ENCODE measurements around the gene TNS4. TPM values are rescaled to one million over a fixed set of nuclear protein-coding genes. Genes with fewer than 3 reads are reported as not detected.
A peak's percentile ranks its signal among the peaks of the same experiment; 100 is the strongest.

TNS4 gene
- polyA plus RNA-seq, 2 of the 4 experiments (the other 2 are of a cell fraction), result 24.2 to 73.5 TPM

- TF ChIP-seq CHD2 (IDR thresholded peaks at IDR 0.05; ENCODE audit: low read length, partially characterized antibody) (no peak), HOXA7 (CRISPR knock-in tag; IDR thresholded peaks at IDR 0.05) (peak; percentile 37), MAZ (IDR thresholded peaks at IDR 0.05; ENCODE audit: borderline replicate concordance, low read depth, low read length) (no peak), FOSB (CRISPR knock-in tag; IDR thresholded peaks at IDR 0.05) (no peak), HOXB5 (CRISPR knock-in tag; IDR thresholded peaks at IDR 0.05) (peak; percentile 44), TP53 (CRISPR knock-in tag; IDR thresholded peaks at IDR 0.05) (peak; percentile 69; the same call in 1 of the 2 replicates), NPAS2 (CRISPR knock-in tag; IDR thresholded peaks at IDR 0.05; ENCODE audit: borderline replicate concordance) (no peak), EP300 (IDR thresholded peaks at IDR 0.05) (no peak)
These were observed 27.7 kb downstream of the TNS4 start (continued) for GRCh38 chr17:40473573-40474365.

GRCh38 chr17:40472733-40473452, 28.5 kb downstream of the TNS4 start:
- CTCF ChIA-PET, result interaction anchor here (1.1 to 37.5 kb wide), 12 partner anchors 11 to 110 kb away, joined by 3 to 822 read pairs (median 6); partner anchors contain the start of gene IGFBP4
- POLR2A ChIA-PET, result interaction anchor here (0.8 to 12.0 kb wide), 12 partner anchors 8 to 87 kb away, joined by 3 to 177 read pairs (median 8); no protein-coding TSS in a partner anchor
- 76% methylated on average over 3 of the region's 3 CpGs for WGBS (ENCODE audit: missing lambda C conversion rate)
- TF ChIP-seq USF2 (IDR thresholded peaks at IDR 0.05) (0 out of 2 replicates have a peak, but pooled peaks have one; percentile 0), FOSL2 (IDR thresholded peaks at IDR 0.05) (no peak), FOSL2 (CRISPR knock-in tag; IDR thresholded peaks at IDR 0.05) (peak; percentile 1; the same call in 1 of the 2 replicates), ELK1 (IDR thresholded peaks at IDR 0.05; ENCODE audit: low read depth, low read length) (no peak), FOSB (CRISPR knock-in tag; IDR thresholded peaks at IDR 0.05) (peak; percentile 60; the same call in 1 of the 2 replicates), ZFP36 (IDR thresholded peaks at IDR 0.05; ENCODE audit: borderline replicate concordance, partially characterized antibody) (peak; percentile 3), E2F6 (IDR thresholded peaks at IDR 0.05; ENCODE audit: borderline replicate concordance, low read depth) (no peak), NPAS2 (CRISPR knock-in tag; IDR thresholded peaks at IDR 0.05; ENCODE audit: borderline replicate concordance) (no peak), KDM1A (IDR thresholded peaks at IDR 0.05; ENCODE audit: low read depth) (no peak), CBX8 (IDR thresholded peaks at IDR 0.05) (no peak), ZNF302 (CRISPR knock-in tag; IDR thresholded peaks at IDR 0.05) (no peak), MAX (IDR thresholded peaks at IDR 0.05) (peak; percentile 19; the same call in 1 of the 2 replicates), ATOH8 (CRISPR knock-in tag; IDR thresholded peaks at IDR 0.05; ENCODE audit: low read depth) (peak; percentile 11; the same call in 1 of the 2 replicates), TFCP2L1 (CRISPR knock-in tag; IDR thresholded peaks at IDR 0.05) (peak; percentile 95), CHD2 (IDR thresholded peaks at IDR 0.05; ENCODE audit: low read length, partially characterized antibody) (peak; percentile 46), BCL3 (IDR thresholded peaks at IDR 0.05) (0 out of 3 replicates have a peak, but pooled peaks have one; percentile 20), ESRRA (IDR thresholded peaks at IDR 0.05; ENCODE audit: borderline replicate concordance, low read length) (0 out of 2 replicates have a peak, but pooled peaks have one; percentile 4), PBX3 (IDR thresholded peaks at IDR 0.05) (peak; percentile 65; the same call in 1 of the 2 replicates), JUN (IDR thresholded peaks at IDR 0.05) (peak in 1 of 2 experiments; percentile 12; a peak in 3 of 5 replicates), POLR2AphosphoS2 (conservative IDR thresholded peaks at IDR 0.05; ENCODE audit: low read length) (peak; percentile 85), NFE2L2 (conservative IDR thresholded peaks at IDR 0.05; ENCODE audit: low read length) (no peak), HDAC2 (IDR thresholded peaks at IDR 0.05) (no peak), HOXA7 (CRISPR knock-in tag; IDR thresholded peaks at IDR 0.05) (peak; percentile 82), KDM5A (IDR thresholded peaks at IDR 0.05) (no peak)
- Histone ChIP-seq H3K4me2 (no peak overlapping the region), H3K4me3 (no peak overlapping the region), H3K9me3 (no peaks in the 10 kb centered on the region), H3K27ac (peak overlapping the region; percentile 96 to 97), H3K4me1 (peaks cover 83% of the 10 kb centered on the region)
- FAIRE-seq (peak; percentile 99), DNase-seq (ENCODE audit: low read depth in 1 of 2, low spot score in 1 of 2) (peak in 1 of 2 experiments; percentile 89), ATAC-seq (peak; percentile 6 to 21; a peak in 4 of 6 replicates)
